GM12878 (cell line): Measurements from ENCODE around the gene PHB1. TPM values are rescaled to one million over a fixed set of nuclear protein-coding genes. Genes with fewer than 3 reads are reported as not detected.
"Not testable (repeated sequence)": the region's sequence is repeated elsewhere in the genome, so short reads cannot be mapped to it uniquely, and the experiment has no call there.

Experiments
- ATAC-seq: fragments of 200-7000 bp; cut with Tn5 transposase; 3 replicates; pipeline ENCODE4 v1.9.1; 2020; ENCODE audit warnings: mild to moderate bottlenecking, moderate library complexity
- BruUV-seq: library from RNA; stranded (reverse); fragments of 400-500 nt; replicated peaks from 2 replicates; lab custom pipeline; 2021; lab: Mats Ljungman, UMichigan
- CTCF ChIA-PET: fragments of 300-600 bp; sonication (Branson Sonifier 250); formaldehyde crosslinking; extraction: SDS; loops from one replicate; lab custom pipeline; 2021; ENCODE audit warnings: inconsistent platforms; lab: Yijun Ruan, JAX
- POLR2A ChIA-PET: fragments of 350-600 bp; formaldehyde crosslinking; extraction: SDS; loops from one replicate; lab custom pipeline; 2021; ENCODE audit warnings: inconsistent platforms; lab: Charles Lee
- RAD21 ChIA-PET: fragments of 300-600 bp; sonication (Branson Sonifier 250); formaldehyde crosslinking; loops from one replicate; lab custom pipeline; 2023; ENCODE audit warnings: antibody characterized with exemption; ENCODE audit not compliant: unreplicated experiment; lab: Charles Lee
- SMC1A ChIA-PET: fragments of 300-600 bp; sonication (Branson Sonifier 250); formaldehyde crosslinking; loops from one replicate; lab custom pipeline; 2023; ENCODE audit not compliant: unreplicated experiment, uncharacterized antibody; lab: Charles Lee
- DNase-seq: peaks from one replicate; pipeline ENCODE4 v3.0.0-alpha.2; 2011; ENCODE audit warnings: low read depth, low spot score
- FAIRE-seq: peaks from 3 replicates; lab custom pipeline; 2011; peaks lifted over from hg19 to GRCh38; lab: Jason Lieb, UNC
- H2AFZ ChIP-seq: 2 replicates; pipeline ENCODE4 v1.6.0; 2011; ENCODE audit warnings: low read depth, low read length, control low read depth; ENCODE audit not compliant: control insufficient read depth
- H3K27ac ChIP-seq: 2 replicates; pipeline ENCODE4 v1.5.1; 2011; ENCODE audit warnings: control low read depth; ENCODE audit not compliant: control insufficient read depth, insufficient read depth
- H3K27me3 ChIP-seq, 2 experiments: replicated peaks in 1 of 2; 2 replicates each; pipeline versions ENCODE4 v1.6.0 to v1.6.1; 2011; ENCODE audit warnings: low read length in 1 of 2; ENCODE audit not compliant: control insufficient read depth in 2 of 2, insufficient read depth in 2 of 2
- H3K36me3 ChIP-seq, 2 experiments: 2 replicates each; pipeline ENCODE4 v1.5.1; 2011; ENCODE audit warnings: low read length in 1 of 2; ENCODE audit not compliant: control insufficient read depth in 2 of 2, insufficient read depth in 2 of 2
- H3K4me1 ChIP-seq: 2 replicates; pipeline ENCODE4 v1.6.1; 2011; ENCODE audit warnings: mild to moderate bottlenecking, low read length, moderate library complexity, mixed read lengths; ENCODE audit not compliant: control insufficient read depth, insufficient read depth
- H3K4me2 ChIP-seq: 2 replicates; pipeline ENCODE4 v1.6.0; 2011; ENCODE audit warnings: control low read depth; ENCODE audit not compliant: control insufficient read depth, insufficient read depth
- H3K4me3 ChIP-seq: fragments of 200-600 bp; sonication (generic); 2 replicates; pipeline ENCODE4 v1.5.1; 2016
- H3K79me2 ChIP-seq: 2 replicates; pipeline ENCODE4 v1.6.0; 2011; ENCODE audit warnings: low read length; ENCODE audit not compliant: control insufficient read depth, insufficient read depth
- H3K9ac ChIP-seq: 2 replicates; pipeline ENCODE4 v1.8.0; 2011; ENCODE audit warnings: low read length, control low read depth, mixed read lengths; ENCODE audit not compliant: control insufficient read depth, insufficient read depth
- H3K9me3 ChIP-seq: replicated peaks from 3 replicates; pipeline ENCODE4 v1.5.1; 2011; ENCODE audit warnings: mild to moderate bottlenecking, low read length; ENCODE audit not compliant: control insufficient read depth, insufficient read depth
- H4K20me1 ChIP-seq: 2 replicates; pipeline ENCODE4 v1.6.0; 2011; ENCODE audit not compliant: control insufficient read depth, insufficient read depth
- CBX5 ChIP-seq: sonication (generic); IDR thresholded peaks from 2 replicates; pipeline ENCODE4 v1.6.1; 2016; ENCODE audit warnings: low read depth, moderate library complexity, mild to moderate bottlenecking, inconsistent platforms
- WGBS: methylation state at CpG from one replicate; pipeline ENCODE4 v1.1.6; 2016; ENCODE audit warnings: low lambda C conversion rate; ENCODE audit not compliant: insufficient replicate concordance, insufficient coverage; ENCODE audit errors: missing lambda C conversion rate; 5-methylcytosine and 5-hydroxymethylcytosine counted together
- in situ Hi-C: fragments of 300-500 bp; cut with MboI; formaldehyde crosslinking; loops from 9 replicates; pipeline ENCODE4 v1.14.3; 2018; ENCODE audit warnings: mixed read lengths
- intact Hi-C: fragments of 100-400 bp; cut with micrococcal nuclease; formaldehyde crosslinking; loops from one replicate; pipeline ENCODE4 v1.14.2; 2022; ENCODE audit not compliant: unreplicated experiment
- polyA plus RNA-seq, 11 experiments: library from polyadenylated mRNA; depleted of rRNA in 4 of 11; unstranded in 6 of 11; stranded (reverse) in 5 of 11; fragments of >200 nt; fragmentation: Nextera tagmentation in 4 of 11; fragmentation: Illumina TruSeq in 1 of 11; extraction: Ambion mirVana in 4 of 11; extraction: Trizol in 1 of 11; gene quantifications; 1 replicate in 1 of 11; 2 replicates in 10 of 11; pipeline versions ENCODE4 v1.2.1 to v1.2.3, GENCODE V29; 2011 to 2016; ENCODE audit warnings: inconsistent platforms in 2 of 11, missing spikeins in 2 of 11, low read depth in 1 of 11
- total RNA-seq, 4 experiments: library from RNA; depleted of rRNA in 3 of 4; stranded (reverse); fragments of >200 nt in 3 of 4; fragmentation: Illumina TruSeq in 1 of 4; extraction: Trizol in 1 of 4; gene quantifications; 2 replicates each; pipeline versions ENCODE4 v1.2.1 to v1.2.3, GENCODE V29; 2013 to 2021
- TF ChIP-seq, protein P1 (sequence below): fragments of 450-650 bp; IDR thresholded peaks from 2 replicates; pipeline ENCODE4 v1.6.1; 2016; ENCODE audit warnings: mild to moderate bottlenecking, moderate library complexity, borderline replicate concordance

The PHB1 gene
- total and polyA plus RNA-seq, 10 of the 15 experiments (the other 5 are each of a cell fraction or from before 2014, with no cell fraction given) = 117 to 466 (median 248) TPM

DNA sequence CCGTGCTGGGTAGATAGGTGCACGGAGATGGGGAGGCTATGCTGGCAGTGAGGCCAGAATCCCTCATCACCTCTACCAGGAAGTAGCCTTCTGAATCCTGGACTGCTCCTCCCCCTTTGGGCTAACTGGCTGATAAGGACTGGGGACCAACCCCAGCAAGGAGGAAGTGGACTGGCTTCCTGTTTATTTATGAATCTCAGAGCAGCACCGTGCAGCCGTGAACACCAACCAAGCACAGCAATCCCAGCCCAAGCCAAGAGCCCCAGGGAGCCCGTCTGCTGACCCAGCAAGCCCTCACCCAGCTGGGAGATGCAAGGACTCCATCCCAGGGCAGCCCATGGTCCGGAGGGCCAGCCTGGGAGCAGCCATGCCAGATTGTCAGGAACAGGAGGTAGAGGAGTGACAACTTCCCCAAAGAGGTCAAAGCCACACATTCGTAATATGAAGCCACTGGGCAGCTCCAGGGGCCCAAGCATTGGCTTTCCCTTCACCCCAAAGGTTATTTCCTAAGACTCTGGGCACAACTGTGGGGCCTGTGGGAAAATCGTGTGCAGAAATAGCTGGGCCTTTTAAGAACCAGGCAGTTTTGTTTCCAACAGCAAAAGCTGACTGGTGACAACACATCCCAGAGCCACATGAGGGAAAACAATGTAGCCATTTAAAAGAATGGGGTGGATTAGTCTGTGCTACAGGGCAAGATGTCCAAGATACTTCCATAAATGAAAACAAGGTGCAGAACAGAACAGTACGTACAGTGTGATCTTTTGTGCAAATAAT, 23.9 kb downstream of the PHB1 start (continued):
- TF ChIP-seq, protein P1, sequence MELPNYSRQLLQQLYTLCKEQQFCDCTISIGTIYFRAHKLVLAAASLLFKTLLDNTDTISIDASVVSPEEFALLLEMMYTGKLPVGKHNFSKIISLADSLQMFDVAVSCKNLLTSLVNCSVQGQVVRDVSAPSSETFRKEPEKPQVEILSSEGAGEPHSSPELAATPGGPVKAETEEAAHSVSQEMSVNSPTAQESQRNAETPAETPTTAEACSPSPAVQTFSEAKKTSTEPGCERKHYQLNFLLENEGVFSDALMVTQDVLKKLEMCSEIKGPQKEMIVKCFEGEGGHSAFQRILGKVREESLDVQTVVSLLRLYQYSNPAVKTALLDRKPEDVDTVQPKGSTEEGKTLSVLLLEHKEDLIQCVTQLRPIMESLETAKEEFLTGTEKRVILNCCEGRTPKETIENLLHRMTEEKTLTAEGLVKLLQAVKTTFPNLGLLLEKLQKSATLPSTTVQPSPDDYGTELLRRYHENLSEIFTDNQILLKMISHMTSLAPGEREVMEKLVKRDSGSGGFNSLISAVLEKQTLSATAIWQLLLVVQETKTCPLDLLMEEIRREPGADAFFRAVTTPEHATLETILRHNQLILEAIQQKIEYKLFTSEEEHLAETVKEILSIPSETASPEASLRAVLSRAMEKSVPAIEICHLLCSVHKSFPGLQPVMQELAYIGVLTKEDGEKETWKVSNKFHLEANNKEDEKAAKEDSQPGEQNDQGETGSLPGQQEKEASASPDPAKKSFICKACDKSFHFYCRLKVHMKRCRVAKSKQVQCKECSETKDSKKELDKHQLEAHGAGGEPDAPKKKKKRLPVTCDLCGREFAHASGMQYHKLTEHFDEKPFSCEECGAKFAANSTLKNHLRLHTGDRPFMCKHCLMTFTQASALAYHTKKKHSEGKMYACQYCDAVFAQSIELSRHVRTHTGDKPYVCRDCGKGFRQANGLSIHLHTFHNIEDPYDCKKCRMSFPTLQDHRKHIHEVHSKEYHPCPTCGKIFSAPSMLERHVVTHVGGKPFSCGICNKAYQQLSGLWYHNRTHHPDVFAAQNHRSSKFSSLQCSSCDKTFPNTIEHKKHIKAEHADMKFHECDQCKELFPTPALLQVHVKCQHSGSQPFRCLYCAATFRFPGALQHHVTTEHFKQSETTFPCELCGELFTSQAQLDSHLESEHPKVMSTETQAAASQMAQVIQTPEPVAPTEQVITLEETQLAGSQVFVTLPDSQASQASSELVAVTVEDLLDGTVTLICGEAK = no peak
- no peak for TF ChIP-seq CBX5

DNA sequence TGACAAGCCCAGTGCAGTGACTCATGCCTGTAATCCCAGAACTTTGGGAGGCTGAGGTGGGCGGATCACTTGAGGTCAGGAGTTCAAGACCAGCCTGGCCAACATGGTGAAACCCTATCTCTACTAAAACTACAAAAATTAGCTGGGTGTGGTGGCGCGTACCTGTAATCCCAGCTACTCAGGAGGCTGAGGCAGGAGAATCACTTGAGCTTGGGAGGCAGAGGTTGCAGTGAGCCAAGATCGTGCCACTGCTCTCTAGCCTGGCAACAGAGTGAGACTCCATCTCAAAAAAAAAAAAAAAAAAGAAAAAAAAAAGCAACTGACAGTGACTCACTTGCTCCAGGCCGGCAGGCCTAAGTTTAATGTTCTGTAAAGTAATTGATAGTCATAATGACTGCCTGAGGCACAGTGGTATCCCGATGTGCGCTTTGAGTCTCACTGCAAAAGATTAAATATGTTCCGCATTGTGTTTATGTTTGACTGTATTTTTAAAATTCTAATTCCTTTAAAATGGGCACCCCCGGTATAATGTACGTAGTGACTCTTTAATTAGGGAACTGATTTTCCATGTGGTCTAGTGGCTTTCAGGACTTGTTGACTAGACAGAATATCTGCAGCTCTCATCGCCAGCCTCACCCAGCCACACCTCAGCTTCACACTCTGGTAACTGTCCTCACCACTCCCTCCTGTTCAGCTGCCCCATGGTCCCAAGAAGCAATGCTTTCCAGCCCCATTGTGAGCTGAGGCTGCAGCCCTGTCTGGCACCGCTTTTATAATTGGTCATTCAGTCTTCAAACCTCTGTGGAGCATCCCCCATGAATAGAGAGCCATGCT, 25.0 kb downstream of the PHB1 start:
- H3K4me3 ChIP-seq, FAIRE-seq, H4K20me1 ChIP-seq, BruUV-seq, POLR2A ChIA-PET, H3K9me3 ChIP-seq, H3K27me3 ChIP-seq, ATAC-seq, in situ Hi-C loops, H3K79me2 ChIP-seq, H3K36me3 ChIP-seq, DNase-seq: not testable (repeated sequence)
- SMC1A ChIA-PET = interaction anchor here (1.2 to 4.6 kb wide), 6 partner anchors 11 to 75 kb away, joined by 3 to 22 read pairs (median 6); no protein-coding TSS in a partner anchor
- intact Hi-C loops = loop anchor here (10.0 kb wide), 1 partner anchor 155 kb away; the partner anchor contains the start of gene PHOSPHO1
- peak overlapping the region; percentile 45; the same call in 1 of the 2 replicates for H3K9ac ChIP-seq
- H3K27ac ChIP-seq = peak overlapping the region; percentile 64
- WGBS = 78% methylated on average over 11 of the region's 12 CpGs
- H2AFZ ChIP-seq = peak overlapping the region; percentile 94
- peak overlapping the region; percentile 61 for H3K4me2 ChIP-seq
- RAD21 ChIA-PET = interaction anchor here (1.0 to 3.0 kb wide), 3 partner anchors 22 to 265 kb away, joined by 3 to 10 read pairs (median 3); no protein-coding TSS in a partner anchor
- H3K4me1 ChIP-seq = peaks cover 39% of the 10 kb centered on the region
- CTCF ChIA-PET = interaction anchor here (1.0 to 7.4 kb wide), 7 partner anchors 8 to 167 kb away, joined by 3 to 71 read pairs (median 5); no protein-coding TSS in a partner anchor
